ENCODE data around the gene DDX46. TPM values are rescaled to one million over a fixed set of nuclear protein-coding genes. Genes with fewer than 3 reads are reported as not detected.

DDX46 gene
- total RNA-seq, 3 donors from 2014 or later (not counting 1 experiment from before 2014, with no cell fraction given) = 61.4 to 74.8 (median 67.2) TPM

- Histone ChIP-seq H3K9me3 (ENCODE audit: control insufficient read depth, insufficient read depth, low read length) (no peaks in the 10 kb centered on the region), H3K36me3 (ENCODE audit: control insufficient read depth, insufficient read depth, low read length) (peaks cover 59% of the 10 kb centered on the region), H3K27ac (ENCODE audit: low read length) (no peak overlapping the region), H3K4me3 (ENCODE audit: low read length) (no peak overlapping the region), H3K4me1 (ENCODE audit: control insufficient read depth, insufficient read depth, low read length) (no peaks in the 10 kb centered on the region), H3K27me3 (ENCODE audit: control insufficient read depth, insufficient read depth, low read length) (no peaks in the 10 kb centered on the region)
- peaks cover 4% of the 10 kb centered on the region for H3K36me3 Mint-ChIP-seq
- no peak overlapping the region for H3K27ac Mint-ChIP-seq
- no peaks in the 10 kb centered on the region for H3K9me3 Mint-ChIP-seq
- no peaks in the 10 kb centered on the region for H3K4me1 Mint-ChIP-seq
- DNase-seq (no peak), ATAC-seq (no peak)
- no peak for TF ChIP-seq CTCF (IDR thresholded peaks at IDR 0.05)
- intact Hi-C loops (cut with micrococcal nuclease) = no loop called here
- no peaks in the 10 kb centered on the region for H3K27me3 Mint-ChIP-seq (ENCODE audit: low read depth in 2 of 2)
- no peak overlapping the region for H3K4me3 Mint-ChIP-seq
- WGBS (ENCODE audit: insufficient coverage) = 83% methylated on average over 3 of the region's 7 CpGs
Observed at GRCh38 chr5:134821841-134822240, 63.3 kb downstream of the DDX46 start.

GRCh38 chr5:134824681-134825080 lies 66.1 kb downstream of the DDX46 start:
- no peaks in the 10 kb centered on the region for H3K36me3 Mint-ChIP-seq

GRCh38 chr5:134825212-134825611 lies 66.6 kb downstream of the DDX46 start:
- Mint-ChIP-seq H3K36me3 (no peaks in the 10 kb centered on the region), H3K27me3 (ENCODE audit: low read depth in 2 of 2) (no peaks in the 10 kb centered on the region), H3K4me1 (no peaks in the 10 kb centered on the region), H3K27ac (no peak overlapping the region), H3K9me3 (no peaks in the 10 kb centered on the region), H3K4me3 (no peak overlapping the region)
- no peak overlapping the region for H3K27ac ChIP-seq (ENCODE audit: low read length)
- H3K27me3 ChIP-seq (ENCODE audit: control insufficient read depth, insufficient read depth, low read length) = no peaks in the 10 kb centered on the region
- DNase-seq = no peak
- ATAC-seq = no peak
- no peak for TF ChIP-seq CTCF (IDR thresholded peaks at IDR 0.05)
- intact Hi-C loops (cut with micrococcal nuclease) = no loop called here
- no peaks in the 10 kb centered on the region for H3K4me1 ChIP-seq (ENCODE audit: control insufficient read depth, insufficient read depth, low read length)
- H3K36me3 ChIP-seq (ENCODE audit: control insufficient read depth, insufficient read depth, low read length) = peaks cover 56% of the 10 kb centered on the region
- H3K4me3 ChIP-seq (ENCODE audit: low read length) = no peak overlapping the region
- H3K9me3 ChIP-seq (ENCODE audit: control insufficient read depth, insufficient read depth, low read length) = no peaks in the 10 kb centered on the region
- 94% methylated on average over 2 of the region's 7 CpGs for whole genome bisulfite sequencing (ENCODE audit: insufficient coverage)

More at GRCh38 chr5:134824681-134825080, 66.1 kb downstream of the DDX46 start:
- Mint-ChIP-seq H3K9me3 (no peaks in the 10 kb centered on the region), H3K27ac (no peak overlapping the region), H3K4me1 (no peaks in the 10 kb centered on the region), H3K27me3 (ENCODE audit: low read depth in 2 of 2) (no peaks in the 10 kb centered on the region), H3K4me3 (no peak overlapping the region)
- H3K4me1 ChIP-seq (ENCODE audit: control insufficient read depth, insufficient read depth, low read length) = no peaks in the 10 kb centered on the region
- H3K9me3 ChIP-seq (ENCODE audit: control insufficient read depth, insufficient read depth, low read length) = no peaks in the 10 kb centered on the region
- intact Hi-C loops (cut with micrococcal nuclease) = no loop called here
- H3K36me3 ChIP-seq (ENCODE audit: control insufficient read depth, insufficient read depth, low read length) = peaks cover 59% of the 10 kb centered on the region
- WGBS (ENCODE audit: insufficient coverage) = 100% methylated on average over 1 of the region's 1 CpG
- H3K27ac ChIP-seq (ENCODE audit: low read length) = no peak overlapping the region
- no peak for TF ChIP-seq CTCF (IDR thresholded peaks at IDR 0.05)
- no peak overlapping the region for H3K4me3 ChIP-seq (ENCODE audit: low read length)
- no peaks in the 10 kb centered on the region for H3K27me3 ChIP-seq (ENCODE audit: control insufficient read depth, insufficient read depth, low read length)
- ATAC-seq (no peak), DNase-seq (no peak)

GRCh38 chr5:134833340-134834032 lies 74.9 kb downstream of the DDX46 start:
- no peaks in the 10 kb centered on the region for H3K9me3 Mint-ChIP-seq
- H3K27ac ChIP-seq (ENCODE audit: low read length) = no peak overlapping the region
- peaks cover 19% of the 10 kb centered on the region for H3K36me3 ChIP-seq (ENCODE audit: control insufficient read depth, insufficient read depth, low read length)
- H3K4me3 ChIP-seq (ENCODE audit: low read length) = no peak overlapping the region
- H3K4me1 ChIP-seq (ENCODE audit: control insufficient read depth, insufficient read depth, low read length) = no peaks in the 10 kb centered on the region
- H3K36me3 Mint-ChIP-seq = no peaks in the 10 kb centered on the region
- TF ChIP-seq CTCF (IDR thresholded peaks at IDR 0.05) = no peak
- H3K9me3 ChIP-seq (ENCODE audit: control insufficient read depth, insufficient read depth, low read length) = no peaks in the 10 kb centered on the region
- no peak for DNase-seq
- intact Hi-C loops (cut with micrococcal nuclease) = no loop called here
- H3K27me3 ChIP-seq (ENCODE audit: control insufficient read depth, insufficient read depth, low read length) = no peaks in the 10 kb centered on the region
- 100% methylated on average over 1 of the region's 3 CpGs for WGBS (ENCODE audit: insufficient coverage)
- ATAC-seq = no peak
- no peak overlapping the region for H3K27ac Mint-ChIP-seq
- no peak overlapping the region for H3K4me3 Mint-ChIP-seq
- H3K4me1 Mint-ChIP-seq = no peaks in the 10 kb centered on the region
- H3K27me3 Mint-ChIP-seq (ENCODE audit: low read depth in 2 of 2) = no peaks in the 10 kb centered on the region
